OCI-LY1 (cell line): Measurements from ENCODE around the gene KCNN3.

Source experiments
- H2AFZ ChIP-seq: fragments of 200-600 bp; sonication (generic), shearing (Covaris generic); 2 replicates; pipeline ENCODE4 v1.6.0; 2014; ENCODE audit warnings: antibody characterized with exemption, mild to moderate bottlenecking, low read length
- H3F3A ChIP-seq: fragments of 200-600 bp; sonication (generic), shearing (Covaris generic); 2 replicates; pipeline ENCODE4 v1.6.0; 2014; ENCODE audit warnings: mild to moderate bottlenecking, antibody characterized with exemption, low read length, moderate library complexity; ENCODE audit not compliant: insufficient read depth
- H3K27ac ChIP-seq: fragments of 200-600 bp; sonication (generic); 2 replicates; pipeline ENCODE4 v1.5.1; 2014; ENCODE audit warnings: low read length, mixed run types, mild to moderate bottlenecking, low read depth; ENCODE audit not compliant: poor library complexity, severe bottlenecking
- H3K27me3 ChIP-seq: fragments of 200-600 bp; sonication (generic); 2 replicates; pipeline ENCODE4 v1.6.0; 2014; ENCODE audit warnings: antibody characterized with exemption, mild to moderate bottlenecking, low read length, moderate library complexity; ENCODE audit not compliant: insufficient read depth
- H3K36me3 ChIP-seq: fragments of 200-600 bp; sonication (generic); 2 replicates; pipeline ENCODE4 v1.6.1; 2014; ENCODE audit warnings: mild to moderate bottlenecking, antibody characterized with exemption, low read length, moderate library complexity, mixed read lengths; ENCODE audit not compliant: insufficient read depth
- H3K4me1 ChIP-seq: fragments of 200-600 bp; sonication (generic); 2 replicates; pipeline ENCODE4 v1.5.1; 2014; ENCODE audit warnings: mild to moderate bottlenecking, low read length, moderate library complexity; ENCODE audit not compliant: insufficient read depth, severe bottlenecking
- H3K4me2 ChIP-seq: fragments of 200-600 bp; sonication (generic), shearing (Covaris generic); 2 replicates; pipeline ENCODE4 v1.6.1; 2014; ENCODE audit warnings: low read length
- H3K4me3 ChIP-seq: fragments of 200-600 bp; sonication (generic); 2 replicates; pipeline ENCODE4 v1.5.1; 2014; ENCODE audit warnings: low read length, low read depth, mild to moderate bottlenecking, mixed read lengths; ENCODE audit not compliant: poor library complexity, severe bottlenecking
- H3K79me2 ChIP-seq: fragments of 200-600 bp; shearing (Covaris generic); 2 replicates; pipeline ENCODE4 v1.6.1; 2016; ENCODE audit warnings: mixed run types, low read length, mixed read lengths; ENCODE audit not compliant: insufficient read depth
- H3K9ac ChIP-seq: fragments of 200-600 bp; sonication (generic), shearing (Covaris generic); 2 replicates; pipeline ENCODE4 v1.6.1; 2014; ENCODE audit warnings: mild to moderate bottlenecking, low read length, mixed read lengths
- H3K9me2 ChIP-seq: fragments of 200-600 bp; sonication (generic), shearing (Covaris generic); 2 replicates; pipeline ENCODE4 v1.6.1; 2014; ENCODE audit warnings: low read depth, mild to moderate bottlenecking, low read length, mixed read lengths
- H3K9me3 ChIP-seq: fragments of 200-600 bp; shearing (Covaris generic); 2 replicates; pipeline ENCODE4 v1.6.1; 2014; ENCODE audit warnings: low read length, mixed read lengths
- H4K20me1 ChIP-seq: fragments of 200-600 bp; sonication (generic), shearing (Covaris generic); 2 replicates; pipeline ENCODE4 v1.6.0; 2016; ENCODE audit warnings: mild to moderate bottlenecking, low read length; ENCODE audit not compliant: insufficient read depth
- EZH2 ChIP-seq: fragments of 200-600 bp; sonication (generic), shearing (Covaris generic); IDR thresholded peaks from 2 replicates; pipeline ENCODE4 v1.8.0; 2017; ENCODE audit warnings: borderline replicate concordance, mixed run types, mild to moderate bottlenecking, antibody characterized with exemption, low read length, moderate library complexity, mixed read lengths
- TF ChIP-seq, protein P1 (sequence below): fragments of 200-600 bp; sonication (generic), shearing (Covaris generic); IDR thresholded peaks from 2 replicates; pipeline ENCODE4 v1.5.1; 2017; ENCODE audit warnings: mild to moderate bottlenecking, antibody characterized with exemption, low read length, moderate library complexity, mixed read lengths

The KCNN3 gene

GRCh38 chr1:154733621-154734020 lies 136.5 kb downstream of the KCNN3 start:
- Histone ChIP-seq H3K9me3 (no peaks in the 10 kb centered on the region), H4K20me1 (no peaks in the 10 kb centered on the region), H3K36me3 (peaks cover 64% of the 10 kb centered on the region; the same call in 1 of the 2 replicates), H3K4me2 (no peak overlapping the region), H3K27ac (no peak overlapping the region), H3K9me2 (no peaks in the 10 kb centered on the region), H3K4me1 (no peaks in the 10 kb centered on the region), H3K27me3 (no peaks in the 10 kb centered on the region), H2AFZ (no peak overlapping the region), H3K9ac (no peak overlapping the region), H3K4me3 (no peak overlapping the region), H3F3A (no peaks in the 10 kb centered on the region), H3K79me2 (no peaks in the 10 kb centered on the region)
- no peak for TF ChIP-seq EZH2
- TF ChIP-seq, protein P1, sequence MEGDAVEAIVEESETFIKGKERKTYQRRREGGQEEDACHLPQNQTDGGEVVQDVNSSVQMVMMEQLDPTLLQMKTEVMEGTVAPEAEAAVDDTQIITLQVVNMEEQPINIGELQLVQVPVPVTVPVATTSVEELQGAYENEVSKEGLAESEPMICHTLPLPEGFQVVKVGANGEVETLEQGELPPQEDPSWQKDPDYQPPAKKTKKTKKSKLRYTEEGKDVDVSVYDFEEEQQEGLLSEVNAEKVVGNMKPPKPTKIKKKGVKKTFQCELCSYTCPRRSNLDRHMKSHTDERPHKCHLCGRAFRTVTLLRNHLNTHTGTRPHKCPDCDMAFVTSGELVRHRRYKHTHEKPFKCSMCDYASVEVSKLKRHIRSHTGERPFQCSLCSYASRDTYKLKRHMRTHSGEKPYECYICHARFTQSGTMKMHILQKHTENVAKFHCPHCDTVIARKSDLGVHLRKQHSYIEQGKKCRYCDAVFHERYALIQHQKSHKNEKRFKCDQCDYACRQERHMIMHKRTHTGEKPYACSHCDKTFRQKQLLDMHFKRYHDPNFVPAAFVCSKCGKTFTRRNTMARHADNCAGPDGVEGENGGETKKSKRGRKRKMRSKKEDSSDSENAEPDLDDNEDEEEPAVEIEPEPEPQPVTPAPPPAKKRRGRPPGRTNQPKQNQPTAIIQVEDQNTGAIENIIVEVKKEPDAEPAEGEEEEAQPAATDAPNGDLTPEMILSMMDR = no peak

GRCh38 chr1:154730986-154731489 lies 139.0 kb downstream of the KCNN3 start:
- TF ChIP-seq, protein P1 = no peak
- TF ChIP-seq EZH2 = no peak
- no peak overlapping the region for H3K4me3 ChIP-seq
- no peaks in the 10 kb centered on the region for H3K9me2 ChIP-seq
- H3K9me3 ChIP-seq = no peaks in the 10 kb centered on the region
- no peaks in the 10 kb centered on the region for H4K20me1 ChIP-seq
- H3K79me2 ChIP-seq = no peaks in the 10 kb centered on the region
- H2AFZ ChIP-seq = no peak overlapping the region
- H3K9ac ChIP-seq = no peak overlapping the region
- no peaks in the 10 kb centered on the region for H3K4me1 ChIP-seq
- H3K4me2 ChIP-seq = no peak overlapping the region
- H3K27ac ChIP-seq = no peak overlapping the region
- no peaks in the 10 kb centered on the region for H3F3A ChIP-seq
- H3K27me3 ChIP-seq = no peaks in the 10 kb centered on the region
- peaks cover 79% of the 10 kb centered on the region; the same call in 1 of the 2 replicates for H3K36me3 ChIP-seq

DNA sequence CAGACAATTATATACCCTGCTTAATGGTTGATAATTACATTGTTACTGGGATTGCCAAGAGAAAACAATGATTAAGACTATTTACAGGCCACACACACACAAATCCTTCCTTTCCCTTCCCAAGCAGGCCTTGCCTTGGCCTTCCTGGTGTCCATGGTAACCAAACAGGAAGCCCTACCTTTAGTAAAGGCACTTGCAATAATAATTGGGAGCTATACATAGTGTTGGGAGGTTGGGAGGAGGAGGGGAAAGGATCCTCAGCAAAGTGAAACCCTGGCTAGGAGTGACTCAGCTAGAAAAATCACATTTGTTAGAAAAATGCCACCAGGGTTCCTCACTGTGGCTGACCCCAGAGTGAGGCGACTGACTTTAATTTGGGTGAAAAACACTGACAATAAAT lies 139.8 kb downstream of the KCNN3 start:
- Histone ChIP-seq H3K36me3 (peaks cover 85% of the 10 kb centered on the region; the same call in 1 of the 2 replicates), H3K4me1 (no peaks in the 10 kb centered on the region), H3K27ac (no peak overlapping the region), H3K4me2 (no peak overlapping the region), H3K27me3 (no peaks in the 10 kb centered on the region), H2AFZ (no peak overlapping the region), H3K4me3 (no peak overlapping the region), H3K79me2 (no peaks in the 10 kb centered on the region), H3K9me2 (no peaks in the 10 kb centered on the region), H4K20me1 (no peaks in the 10 kb centered on the region), H3K9me3 (no peaks in the 10 kb centered on the region), H3F3A (no peaks in the 10 kb centered on the region), H3K9ac (no peak overlapping the region)
- TF ChIP-seq, protein P1 = no peak
- no peak for TF ChIP-seq EZH2
